Measurements from ENCODE around the gene KDM4B.

DNA sequence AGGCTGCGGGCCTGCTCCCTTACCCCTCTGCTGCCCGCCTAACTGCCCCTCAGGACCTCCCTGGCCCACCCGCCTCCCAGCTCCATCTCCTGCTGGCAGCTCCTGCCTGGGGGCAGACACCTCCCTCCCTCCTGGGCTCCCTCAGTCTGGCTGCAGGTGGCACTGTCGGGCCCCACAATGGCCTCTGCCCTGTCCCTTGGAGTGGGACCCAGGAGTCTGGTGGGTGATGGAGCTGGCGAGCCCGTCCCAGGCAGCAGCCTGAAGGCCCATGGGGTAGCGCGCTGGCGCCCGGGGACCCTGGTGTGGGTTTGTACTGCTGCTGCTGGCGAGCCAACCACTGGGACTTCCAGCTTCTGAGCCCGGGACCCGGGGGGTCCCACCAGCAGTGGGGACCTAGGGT is 83.6 kb downstream of the KDM4B start:
- TF ChIP-seq, protein P1, sequence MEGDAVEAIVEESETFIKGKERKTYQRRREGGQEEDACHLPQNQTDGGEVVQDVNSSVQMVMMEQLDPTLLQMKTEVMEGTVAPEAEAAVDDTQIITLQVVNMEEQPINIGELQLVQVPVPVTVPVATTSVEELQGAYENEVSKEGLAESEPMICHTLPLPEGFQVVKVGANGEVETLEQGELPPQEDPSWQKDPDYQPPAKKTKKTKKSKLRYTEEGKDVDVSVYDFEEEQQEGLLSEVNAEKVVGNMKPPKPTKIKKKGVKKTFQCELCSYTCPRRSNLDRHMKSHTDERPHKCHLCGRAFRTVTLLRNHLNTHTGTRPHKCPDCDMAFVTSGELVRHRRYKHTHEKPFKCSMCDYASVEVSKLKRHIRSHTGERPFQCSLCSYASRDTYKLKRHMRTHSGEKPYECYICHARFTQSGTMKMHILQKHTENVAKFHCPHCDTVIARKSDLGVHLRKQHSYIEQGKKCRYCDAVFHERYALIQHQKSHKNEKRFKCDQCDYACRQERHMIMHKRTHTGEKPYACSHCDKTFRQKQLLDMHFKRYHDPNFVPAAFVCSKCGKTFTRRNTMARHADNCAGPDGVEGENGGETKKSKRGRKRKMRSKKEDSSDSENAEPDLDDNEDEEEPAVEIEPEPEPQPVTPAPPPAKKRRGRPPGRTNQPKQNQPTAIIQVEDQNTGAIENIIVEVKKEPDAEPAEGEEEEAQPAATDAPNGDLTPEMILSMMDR (IDR thresholded peaks at IDR 0.05; ENCODE audit: insufficient read depth, low read length) = no peak
- TF ChIP-seq POLR2AphosphoS5 (IDR thresholded peaks at IDR 0.05; ENCODE audit: low read depth) (no peak), SPI1 (IDR thresholded peaks at IDR 0.05; ENCODE audit: borderline replicate concordance, low read depth) (no peak), GABPA (IDR thresholded peaks at IDR 0.05; ENCODE audit: low read depth) (no peak)
- TF ChIP-seq, protein P2, sequence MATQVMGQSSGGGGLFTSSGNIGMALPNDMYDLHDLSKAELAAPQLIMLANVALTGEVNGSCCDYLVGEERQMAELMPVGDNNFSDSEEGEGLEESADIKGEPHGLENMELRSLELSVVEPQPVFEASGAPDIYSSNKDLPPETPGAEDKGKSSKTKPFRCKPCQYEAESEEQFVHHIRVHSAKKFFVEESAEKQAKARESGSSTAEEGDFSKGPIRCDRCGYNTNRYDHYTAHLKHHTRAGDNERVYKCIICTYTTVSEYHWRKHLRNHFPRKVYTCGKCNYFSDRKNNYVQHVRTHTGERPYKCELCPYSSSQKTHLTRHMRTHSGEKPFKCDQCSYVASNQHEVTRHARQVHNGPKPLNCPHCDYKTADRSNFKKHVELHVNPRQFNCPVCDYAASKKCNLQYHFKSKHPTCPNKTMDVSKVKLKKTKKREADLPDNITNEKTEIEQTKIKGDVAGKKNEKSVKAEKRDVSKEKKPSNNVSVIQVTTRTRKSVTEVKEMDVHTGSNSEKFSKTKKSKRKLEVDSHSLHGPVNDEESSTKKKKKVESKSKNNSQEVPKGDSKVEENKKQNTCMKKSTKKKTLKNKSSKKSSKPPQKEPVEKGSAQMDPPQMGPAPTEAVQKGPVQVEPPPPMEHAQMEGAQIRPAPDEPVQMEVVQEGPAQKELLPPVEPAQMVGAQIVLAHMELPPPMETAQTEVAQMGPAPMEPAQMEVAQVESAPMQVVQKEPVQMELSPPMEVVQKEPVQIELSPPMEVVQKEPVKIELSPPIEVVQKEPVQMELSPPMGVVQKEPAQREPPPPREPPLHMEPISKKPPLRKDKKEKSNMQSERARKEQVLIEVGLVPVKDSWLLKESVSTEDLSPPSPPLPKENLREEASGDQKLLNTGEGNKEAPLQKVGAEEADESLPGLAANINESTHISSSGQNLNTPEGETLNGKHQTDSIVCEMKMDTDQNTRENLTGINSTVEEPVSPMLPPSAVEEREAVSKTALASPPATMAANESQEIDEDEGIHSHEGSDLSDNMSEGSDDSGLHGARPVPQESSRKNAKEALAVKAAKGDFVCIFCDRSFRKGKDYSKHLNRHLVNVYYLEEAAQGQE (IDR thresholded peaks at IDR 0.05; ENCODE audit: insufficient replicate concordance, low read depth) = no peak
